NCI-H1092 treated with DMSO at 0.1 percent for 48 hours (cell line): ENCODE data around the gene WNT3.
A peak's percentile ranks its signal among the peaks of the same experiment; 100 is the strongest.
"Not testable (repeated sequence)": the region's sequence is repeated elsewhere in the genome, so short reads cannot be mapped to it uniquely, and the experiment has no call there.

Experiments
- DNase-seq: peaks from one replicate; lab custom pipeline; 2025; lab: John Stamatoyannopoulos, UW

Gene WNT3

DNA sequence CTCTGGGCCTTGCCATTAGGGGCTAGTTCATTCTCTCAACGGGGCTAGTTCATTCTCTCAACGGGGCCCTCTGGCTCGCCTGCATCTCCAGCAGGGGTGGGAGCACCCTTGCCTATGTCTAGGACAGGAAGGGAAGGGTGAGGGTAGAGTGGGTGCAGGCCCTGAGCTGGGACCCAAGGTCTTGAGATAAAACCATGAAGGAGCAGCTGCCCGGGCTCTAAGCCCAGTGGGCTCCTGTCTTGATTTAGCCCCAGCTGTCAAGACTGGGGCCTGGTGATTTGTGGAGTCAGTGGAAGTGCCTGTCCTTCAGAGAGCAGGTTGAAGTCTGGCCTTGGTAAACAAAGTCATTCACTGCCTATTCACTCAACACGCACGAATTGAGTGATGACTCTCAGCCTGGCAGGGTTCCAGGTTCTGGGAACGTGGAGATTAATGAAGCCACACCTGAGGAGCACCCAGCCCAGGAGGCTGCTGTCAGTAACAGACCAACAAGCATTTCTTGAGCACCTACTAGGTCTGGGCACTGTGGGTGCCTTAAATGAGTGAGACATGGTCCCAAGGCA lies 35.4 kb downstream of the WNT3 start:
- no peak for DNase-seq

DNA sequence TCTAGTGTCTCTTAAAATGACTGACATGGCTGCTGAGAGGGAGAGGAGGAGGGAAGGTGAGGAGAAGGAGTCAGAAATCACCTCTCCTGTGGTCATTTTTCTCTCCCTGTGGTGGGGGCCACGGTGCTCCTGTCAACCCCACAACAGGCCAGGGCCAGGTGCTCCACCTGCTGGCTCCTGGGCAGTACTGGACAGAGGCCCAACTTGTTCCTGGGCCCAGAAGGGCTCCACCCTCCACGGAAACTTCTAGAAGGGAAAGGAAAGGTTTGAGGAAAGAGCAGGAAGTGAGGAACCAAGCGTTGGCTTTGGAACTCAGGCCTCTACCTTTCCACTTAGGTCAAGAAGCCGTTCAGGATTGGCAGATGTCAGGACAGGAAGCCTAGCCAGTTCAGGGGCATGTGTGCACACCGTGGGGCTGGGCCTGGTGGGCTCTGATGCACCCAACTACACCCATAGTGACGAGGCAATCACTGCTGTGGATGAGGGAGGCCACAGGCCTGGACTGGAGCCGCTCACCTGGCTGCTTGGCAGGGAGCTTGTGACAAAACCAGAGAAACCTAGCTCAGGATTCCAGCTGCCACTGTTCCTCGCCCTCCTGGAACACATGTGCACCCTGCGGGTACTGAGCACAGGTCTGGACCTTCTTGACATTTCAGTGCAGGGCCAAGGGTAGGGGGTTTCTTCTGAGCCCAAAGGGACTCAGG lies 36.1 kb downstream of the WNT3 start:
- no peak for DNase-seq

DNA sequence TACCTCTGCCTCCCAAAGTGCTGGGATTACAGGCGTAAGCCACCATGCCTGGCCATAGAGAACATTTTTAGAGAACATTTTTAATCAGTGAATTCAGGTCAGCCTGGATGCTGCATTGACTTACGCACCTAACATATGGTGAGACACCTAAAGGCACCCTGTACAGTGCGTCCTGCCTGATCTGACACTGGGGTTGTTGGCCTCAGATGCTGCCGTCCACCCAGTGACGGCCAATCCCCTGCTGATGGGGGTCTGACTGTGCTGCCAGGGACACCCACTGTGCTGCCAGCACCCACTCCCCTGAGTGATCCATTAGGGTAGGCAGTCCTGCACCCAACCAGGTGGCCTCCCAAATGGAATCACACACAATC lies 38.5 kb downstream of the WNT3 start:
- DNase-seq: no peak

DNA sequence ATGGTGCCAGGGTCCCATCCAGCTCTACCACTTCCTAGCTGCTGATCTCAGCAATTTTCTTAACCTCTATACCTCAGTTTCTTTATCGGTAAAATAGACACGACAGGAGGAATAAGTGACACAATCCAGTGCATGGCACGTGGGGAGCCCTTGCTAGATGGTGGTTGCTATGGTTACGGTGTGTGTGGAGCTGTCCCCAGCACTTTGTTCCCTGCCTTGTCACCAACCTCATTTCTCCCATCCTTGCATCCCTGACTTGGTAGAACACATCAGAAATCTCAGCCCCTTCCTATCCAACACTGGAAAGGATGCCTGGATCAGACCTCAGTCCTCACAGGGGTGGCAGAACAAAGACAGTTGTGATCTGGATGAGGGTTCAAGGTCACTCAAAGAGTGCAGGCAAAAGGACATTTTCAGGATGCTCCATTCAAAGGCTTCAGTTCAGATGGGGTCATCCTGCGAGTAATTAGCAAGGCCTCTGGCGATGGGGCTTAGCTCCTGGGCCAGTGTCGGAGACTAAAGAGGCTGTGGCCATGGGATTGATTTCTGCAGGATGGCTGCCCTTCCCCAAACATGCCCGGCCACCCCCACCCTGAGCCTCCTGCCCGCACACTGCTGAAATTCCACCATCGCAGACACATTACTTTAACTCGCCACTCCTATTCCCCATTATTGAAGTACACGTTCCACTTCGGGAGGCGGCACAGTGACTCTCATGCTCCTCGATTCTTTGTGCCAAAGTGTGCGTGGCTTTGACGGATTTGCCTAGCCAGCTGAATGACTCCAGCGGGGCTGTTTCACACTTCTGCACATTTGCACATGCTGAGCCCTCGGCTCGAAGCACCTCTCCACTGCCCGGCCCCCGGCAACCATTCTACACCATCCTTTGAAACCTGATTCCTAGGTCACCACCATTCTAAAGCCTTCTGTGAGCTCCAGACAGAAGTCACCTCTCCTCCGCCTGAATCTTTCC lies 40.3 kb downstream of the WNT3 start:
- DNase-seq: no peak

DNA sequence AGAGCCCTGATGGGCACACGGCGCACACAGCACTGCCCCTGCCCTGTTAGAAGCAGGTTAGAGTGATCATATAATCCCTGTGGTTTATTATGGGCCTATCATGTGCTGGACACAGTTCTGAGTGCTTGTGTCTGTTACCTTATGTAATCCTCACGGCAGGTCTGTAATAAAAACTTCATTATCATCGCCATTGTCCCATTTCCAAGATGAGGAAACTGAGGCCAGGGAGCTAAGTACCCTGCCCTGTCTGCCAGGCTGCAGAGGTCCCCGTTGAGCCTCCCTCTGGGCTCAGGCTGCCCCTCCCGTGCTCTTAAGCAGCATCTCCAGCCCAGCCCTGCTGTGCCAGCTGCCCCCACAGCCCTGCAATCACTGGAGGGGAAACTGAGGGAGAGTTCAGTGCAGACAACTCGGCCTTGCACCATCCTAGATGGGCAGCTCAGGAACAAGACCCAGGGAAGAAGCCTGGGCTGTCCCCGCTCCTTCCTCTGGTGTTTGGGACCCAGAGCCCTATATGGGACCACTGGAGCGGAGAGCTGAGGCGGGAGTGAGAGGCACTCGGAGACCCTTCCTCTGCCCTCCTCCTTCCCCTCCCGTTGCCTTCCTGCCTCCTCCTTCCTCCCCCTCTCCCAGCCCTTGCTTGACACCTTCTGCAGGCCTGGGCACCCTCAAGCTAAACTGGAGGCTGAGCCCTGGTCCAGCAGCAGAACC lies 42.0 kb downstream of the WNT3 start:
- DNase-seq: no peak

DNA sequence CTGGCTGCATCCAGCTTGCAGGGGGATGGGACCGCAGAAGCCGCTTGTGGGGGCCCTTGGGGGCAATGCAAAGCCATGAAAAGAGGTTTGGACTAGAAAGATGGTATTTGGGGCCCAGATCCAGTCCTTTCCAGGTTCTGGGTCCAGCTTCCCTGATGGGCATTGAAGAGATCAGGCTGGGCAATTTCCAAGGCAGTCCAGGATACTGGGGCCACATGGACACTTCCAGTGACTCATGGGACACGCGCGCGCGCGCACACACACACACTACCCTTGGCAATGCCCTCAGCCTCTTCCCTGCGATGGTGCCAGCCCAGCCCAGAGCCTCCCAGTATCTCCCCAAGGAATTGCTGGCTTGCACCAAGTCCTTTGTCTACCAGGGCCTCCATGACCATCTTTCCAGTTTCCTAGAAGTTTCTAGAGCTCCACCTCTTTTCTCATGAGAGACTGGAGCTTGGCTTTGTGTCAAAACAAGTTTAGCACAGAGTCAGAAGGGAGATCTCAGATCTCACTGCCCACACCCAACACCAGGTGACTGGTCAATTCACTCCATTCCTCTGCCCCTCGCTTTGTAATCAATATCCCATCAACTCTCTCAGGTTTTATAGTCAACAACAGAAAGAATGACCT lies 44.3 kb downstream of the WNT3 start:
- no peak for DNase-seq

DNA sequence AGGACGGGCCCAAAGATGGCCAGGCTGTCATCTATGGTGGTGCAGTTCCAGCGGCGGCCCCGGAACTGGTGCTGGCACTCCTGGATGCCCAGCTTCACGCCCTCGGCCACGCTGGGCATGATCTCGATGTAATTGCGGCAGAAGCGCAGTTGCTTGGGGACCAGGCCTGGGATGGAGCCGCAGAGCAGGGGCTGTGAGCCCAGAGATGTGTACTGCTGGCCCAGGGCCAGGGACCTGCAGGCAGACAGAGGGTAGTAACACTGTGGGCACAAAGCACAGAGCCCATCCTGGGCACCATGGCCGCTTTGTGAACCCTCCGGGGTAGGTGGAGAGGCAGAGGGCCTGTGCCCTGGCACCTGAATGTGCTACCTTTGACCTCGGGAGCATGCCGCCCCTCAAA lies 44.8 kb downstream of the WNT3 start:
- no peak for DNase-seq

DNA sequence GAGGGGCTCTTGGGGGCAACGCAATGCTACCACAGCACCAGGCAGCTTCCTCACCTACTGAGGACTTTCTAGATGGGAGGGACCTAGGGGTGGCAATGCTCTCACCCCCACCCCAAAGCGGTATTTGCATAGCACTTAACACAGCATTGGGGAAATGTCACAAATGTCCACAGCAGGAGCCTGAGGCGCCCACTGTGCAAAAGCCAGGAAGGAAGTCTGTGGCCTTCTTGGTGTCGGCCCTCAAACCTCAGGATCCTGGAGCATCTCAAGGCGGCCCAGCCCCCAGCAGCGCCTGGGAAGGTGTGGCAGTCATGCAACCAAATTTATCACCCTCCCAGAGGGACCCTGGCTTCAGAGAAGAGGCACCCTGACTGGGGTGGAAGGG lies 45.3 kb downstream of the WNT3 start:
- no peak for DNase-seq

DNA sequence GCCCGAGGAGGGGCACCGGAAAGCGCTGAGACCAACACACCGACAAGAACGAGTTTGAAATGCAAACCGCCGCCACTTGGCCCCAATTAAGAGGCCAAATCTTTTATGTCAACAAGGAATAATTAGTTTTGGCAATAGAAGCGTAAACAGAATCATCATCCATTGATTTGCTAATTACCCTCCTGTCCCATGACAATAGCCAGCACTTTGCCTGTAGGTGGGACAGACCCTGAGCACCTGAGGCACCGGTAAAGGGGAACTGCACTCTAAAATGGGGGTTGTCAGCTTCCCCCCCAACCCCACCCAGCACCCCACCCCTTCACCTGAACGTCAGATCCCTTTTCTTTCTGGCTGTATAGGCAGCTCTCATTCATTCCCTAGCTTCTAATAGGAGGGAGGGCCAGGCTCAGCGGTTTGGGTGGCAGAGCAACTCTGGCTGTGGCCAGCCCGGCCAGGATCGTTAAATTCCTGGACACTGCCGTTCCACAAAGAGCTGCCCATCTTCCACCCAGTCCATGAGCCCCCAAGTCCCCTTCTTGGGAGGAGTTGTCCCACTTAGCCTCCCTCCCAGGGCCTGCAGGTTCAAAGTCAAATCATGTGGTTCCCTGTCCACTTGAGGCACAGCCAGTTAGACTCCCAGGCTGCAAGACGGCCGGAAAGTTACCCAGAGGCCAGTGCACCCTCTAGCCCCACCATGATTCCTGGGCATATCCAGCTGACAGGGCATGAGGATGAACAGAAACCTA lies 45.8 kb downstream of the WNT3 start:
- no peak for DNase-seq

DNA sequence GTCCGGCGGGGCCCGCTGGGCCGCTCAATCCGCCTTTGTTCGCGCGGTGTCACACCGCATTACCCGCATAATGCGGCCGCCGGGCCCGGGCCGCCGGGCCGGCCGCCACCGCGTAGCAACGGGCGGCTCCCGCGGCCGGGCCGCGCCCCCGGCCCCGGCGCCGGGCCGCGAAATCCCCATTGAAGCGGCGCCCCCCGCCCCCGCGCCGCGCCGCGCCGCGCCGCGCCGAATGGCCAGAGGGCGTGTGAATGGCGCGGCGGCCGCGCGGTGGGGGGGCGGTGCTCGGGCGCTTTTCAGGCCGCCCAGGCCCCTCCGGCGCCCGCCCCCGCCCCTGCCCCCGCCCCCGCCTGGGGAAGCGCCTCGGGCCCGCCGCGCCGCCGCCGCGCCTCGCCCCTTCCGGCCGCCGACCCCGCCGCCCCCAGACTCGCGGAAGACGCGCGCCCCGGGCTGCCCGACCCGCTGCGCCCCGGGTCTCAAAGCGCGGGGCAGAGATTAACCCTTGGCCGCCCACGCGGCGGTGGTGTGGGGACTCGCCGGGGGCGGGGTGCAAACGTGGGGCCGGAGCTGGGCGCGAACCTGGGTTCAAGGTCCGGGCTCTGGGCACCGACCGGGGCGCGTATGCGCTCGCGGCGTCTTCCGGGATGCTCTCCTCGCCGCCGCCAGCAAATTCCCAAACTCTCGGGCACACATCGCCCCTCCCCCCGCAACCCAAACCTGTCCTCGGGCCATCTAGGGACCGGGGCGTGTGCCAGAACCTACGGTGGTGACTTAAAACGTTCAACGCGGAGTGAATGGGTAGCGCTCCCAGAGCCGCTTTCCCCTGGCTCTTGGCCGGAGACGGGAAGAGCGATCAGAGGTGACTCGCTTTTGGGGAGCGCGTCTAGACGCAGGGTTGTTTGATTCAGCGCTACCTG lies 46.7 kb downstream of the WNT3 start:
- peak; percentile 34 for DNase-seq

DNA sequence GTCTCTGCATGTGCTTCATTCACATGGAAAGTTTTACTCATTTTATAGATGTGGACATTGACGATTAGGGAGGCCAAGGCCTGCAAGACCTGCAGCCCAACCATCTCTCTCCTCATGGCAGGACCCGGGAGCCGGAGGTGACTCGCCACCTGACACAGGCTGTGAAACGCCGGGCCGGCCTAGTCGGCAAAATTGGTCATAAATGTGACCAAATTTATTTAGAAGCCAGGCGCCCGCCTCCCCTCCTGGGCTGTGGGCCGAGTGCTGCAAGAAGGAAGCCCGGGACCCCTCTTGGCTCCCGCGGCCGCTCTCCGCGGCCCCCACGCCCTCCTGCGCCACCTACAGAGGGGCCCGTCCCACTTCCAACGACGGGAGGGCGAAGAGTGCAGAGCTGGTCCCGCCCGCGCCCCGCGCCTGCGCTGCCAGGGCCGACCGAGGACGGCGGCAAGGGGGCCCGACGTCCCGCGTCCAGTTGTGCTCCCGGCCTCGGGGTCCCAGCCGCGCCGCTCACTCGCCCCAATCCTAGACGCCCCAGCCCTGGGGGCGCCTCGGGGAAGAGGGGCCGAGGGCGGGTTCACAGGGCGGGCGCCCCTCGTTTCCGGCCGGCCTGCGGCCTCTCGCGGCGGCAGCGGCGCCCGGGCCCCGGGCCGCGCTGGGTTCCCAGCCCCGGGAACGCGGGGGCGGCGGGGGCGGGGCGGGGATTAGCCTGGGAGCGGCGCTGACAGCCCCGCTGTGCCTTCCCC lies 47.5 kb downstream of the WNT3 start:
- DNase-seq: no peak

DNA sequence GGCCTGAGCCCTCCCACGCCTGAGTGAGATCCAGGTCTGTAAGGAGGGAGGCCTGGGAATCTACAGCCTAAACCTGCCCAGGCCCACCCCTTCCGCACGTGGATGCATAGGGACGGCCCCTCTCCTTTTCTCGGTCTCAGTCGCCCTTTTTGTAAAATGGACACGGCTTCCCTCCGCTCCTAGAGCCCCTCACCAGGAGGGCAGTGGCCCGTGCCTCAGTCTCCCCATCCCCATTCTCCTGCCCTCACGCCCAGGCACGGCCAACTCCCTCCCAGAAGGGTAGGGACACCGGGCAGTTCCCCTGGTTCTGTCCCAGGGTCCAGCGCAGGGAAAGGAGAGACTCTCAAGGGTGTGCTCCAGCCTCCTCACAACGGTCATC lies 48.1 kb downstream of the WNT3 start:
- no peak for DNase-seq

DNA sequence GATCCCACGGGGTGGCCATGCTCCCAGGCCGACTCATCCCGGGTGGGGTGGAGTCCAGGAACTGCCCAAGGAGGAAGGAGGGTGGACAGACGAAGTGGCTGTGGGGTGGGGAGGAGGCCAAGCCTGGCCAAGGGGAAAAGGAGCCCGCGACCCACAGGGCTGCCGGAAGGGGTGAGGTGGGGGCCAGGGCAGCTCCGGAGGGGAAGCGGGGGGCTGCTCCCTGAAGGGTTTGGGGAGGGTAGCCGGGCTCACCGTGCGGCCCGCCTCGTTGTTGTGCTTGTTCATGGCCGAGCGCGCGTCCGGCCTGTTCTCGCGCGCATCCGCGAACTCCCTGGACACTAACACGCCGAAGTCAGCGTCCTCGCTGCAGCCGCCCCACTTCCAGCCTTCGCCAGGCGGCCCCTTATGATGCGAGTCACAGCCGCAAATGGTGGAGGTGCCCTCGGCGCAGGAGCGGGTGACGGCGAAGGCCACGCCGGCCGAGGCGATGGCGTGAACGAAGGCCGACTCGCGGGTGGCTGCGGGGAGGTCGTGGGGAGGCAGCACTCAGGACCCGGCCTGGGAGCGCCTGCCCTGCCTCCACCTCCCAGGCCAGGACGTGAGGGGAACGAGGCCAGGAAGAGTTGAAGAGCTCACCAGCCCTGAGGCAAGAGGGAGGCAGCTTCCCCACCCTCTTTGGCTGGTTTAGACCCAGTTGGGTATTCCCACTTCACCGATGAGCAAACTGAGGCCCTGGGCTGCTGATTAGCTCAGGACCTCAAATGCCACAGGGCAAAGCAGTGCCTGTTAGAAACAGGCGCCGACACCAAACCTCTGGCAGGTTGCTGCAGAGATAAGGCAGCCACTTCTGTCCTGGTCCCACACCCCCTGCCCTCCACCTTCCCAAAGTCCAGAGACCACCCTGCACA lies 48.7 kb downstream of the WNT3 start:
- no peak for DNase-seq

DNA sequence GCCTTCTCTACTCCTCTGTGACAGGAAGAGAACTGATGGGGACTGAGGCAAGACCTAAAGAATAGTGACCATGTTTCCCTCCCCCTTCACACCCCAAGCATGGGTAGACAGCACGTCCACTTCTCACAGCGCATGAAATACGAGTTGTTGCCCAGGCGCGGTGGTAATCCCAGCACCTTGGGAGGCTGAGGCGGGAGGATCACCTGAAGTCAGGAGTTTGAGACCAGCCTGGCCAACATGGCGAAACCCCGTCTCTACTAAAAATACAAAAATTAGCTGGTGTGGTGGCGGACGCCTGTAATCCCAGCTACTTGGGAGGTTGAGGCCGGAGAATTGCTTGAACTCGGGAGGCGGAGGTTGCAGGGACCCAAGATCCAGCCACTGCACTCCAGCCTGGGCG lies 49.6 kb downstream of the WNT3 start:
- DNase-seq: not testable (repeated sequence)

DNA sequence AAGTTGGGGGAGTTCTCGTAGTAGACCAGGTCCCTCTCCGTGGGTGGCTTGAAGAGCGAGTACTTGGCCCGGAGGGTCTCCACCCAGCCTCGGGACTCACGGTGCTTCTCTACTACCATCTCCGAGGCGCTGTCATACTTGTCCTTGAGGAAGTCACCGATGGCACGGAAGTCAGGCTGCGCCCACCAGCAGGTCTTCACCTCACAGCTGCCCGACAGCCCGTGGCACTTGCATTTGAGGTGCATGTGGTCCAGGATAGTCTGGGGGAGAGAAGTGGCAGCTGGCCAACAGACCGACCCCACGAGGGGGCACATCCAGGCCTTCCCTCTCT lies 50.0 kb downstream of the WNT3 start:
- no peak for DNase-seq

DNA sequence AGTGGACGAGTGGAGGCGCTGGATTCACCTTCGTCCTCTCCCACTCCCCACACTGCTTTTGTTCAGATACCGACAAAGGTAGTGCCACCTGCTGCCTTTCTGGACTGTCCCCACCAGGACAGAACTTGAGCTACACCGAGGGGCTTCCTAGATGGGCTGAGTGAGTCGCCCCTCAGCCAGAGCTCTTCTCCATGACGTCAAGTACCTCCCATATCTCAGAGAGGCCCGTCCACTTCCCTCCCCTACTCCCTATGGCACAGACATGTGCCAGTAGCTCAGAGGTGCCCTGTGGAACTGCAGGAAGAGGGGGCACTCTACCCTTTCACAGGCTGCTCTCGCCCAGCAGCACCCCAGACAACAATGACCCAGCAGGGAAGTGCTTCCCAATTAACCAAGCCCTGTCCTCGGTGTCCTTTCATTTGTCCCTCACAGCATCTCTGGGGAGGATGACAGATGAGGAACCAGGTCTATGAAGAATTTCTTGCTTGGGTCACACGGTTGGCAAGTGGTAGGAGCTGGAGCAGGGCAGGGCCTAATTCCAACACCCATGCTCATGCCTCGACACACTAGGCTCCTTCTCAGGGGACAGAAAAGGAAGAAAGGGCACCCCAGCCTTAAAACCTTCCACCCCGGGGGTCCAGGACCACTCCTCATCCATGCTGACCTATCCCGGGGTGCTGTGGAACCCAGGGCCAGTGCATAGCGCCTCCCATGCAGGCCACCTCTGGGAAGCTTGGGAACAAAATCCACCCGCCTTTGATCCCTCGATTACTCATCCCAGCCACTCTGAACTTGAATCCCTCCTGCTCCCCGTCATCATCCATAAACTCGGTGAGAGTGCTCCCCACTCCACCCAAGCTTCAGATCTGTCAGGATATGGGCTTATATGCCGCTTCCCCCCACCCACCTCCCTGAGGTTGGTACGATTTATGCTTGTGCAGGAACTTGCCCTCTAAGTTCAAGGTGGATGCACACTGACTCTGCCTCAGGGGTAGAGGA lies 51.7 kb downstream of the WNT3 start:
- DNase-seq: no peak

DNA sequence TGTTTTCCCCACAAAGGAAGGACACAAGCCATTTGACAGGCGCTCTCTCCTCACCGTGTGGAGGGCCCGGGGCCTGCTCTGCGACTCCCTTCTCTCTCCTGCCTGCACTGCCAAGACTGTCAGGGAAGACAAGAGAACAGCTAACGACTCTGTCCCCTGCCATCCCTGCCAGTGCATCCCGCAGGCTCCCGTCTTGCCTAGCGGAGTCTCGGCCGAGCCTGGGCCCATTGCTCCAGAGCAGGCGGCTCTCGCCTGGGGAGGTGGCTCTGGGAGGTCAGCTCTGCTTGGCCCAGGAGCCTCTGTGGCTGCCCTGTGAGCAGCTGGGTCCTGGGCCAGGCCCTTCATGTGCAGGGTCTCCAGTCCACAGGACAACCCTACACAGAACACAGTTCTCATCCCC lies 53.0 kb downstream of the WNT3 start:
- no peak for DNase-seq
